Effector CD8-positive, alpha-beta T cell (primary cell): ENCODE data around the gene DACH2.
"Not testable (repeated sequence)": the region's sequence is repeated elsewhere in the genome, so short reads cannot be mapped to it uniquely, and the experiment has no call there.

Source experiments
- DNase-seq: peaks from one replicate; lab custom pipeline; 2025; lab: John Stamatoyannopoulos, UW
- total RNA-seq, 4 experiments: gene quantifications; one replicate each; lab custom pipeline; 2026; lab: John Stamatoyannopoulos, UW

DACH2 gene
- total RNA-seq = 0 reads per million in 4 experiments

DNA sequence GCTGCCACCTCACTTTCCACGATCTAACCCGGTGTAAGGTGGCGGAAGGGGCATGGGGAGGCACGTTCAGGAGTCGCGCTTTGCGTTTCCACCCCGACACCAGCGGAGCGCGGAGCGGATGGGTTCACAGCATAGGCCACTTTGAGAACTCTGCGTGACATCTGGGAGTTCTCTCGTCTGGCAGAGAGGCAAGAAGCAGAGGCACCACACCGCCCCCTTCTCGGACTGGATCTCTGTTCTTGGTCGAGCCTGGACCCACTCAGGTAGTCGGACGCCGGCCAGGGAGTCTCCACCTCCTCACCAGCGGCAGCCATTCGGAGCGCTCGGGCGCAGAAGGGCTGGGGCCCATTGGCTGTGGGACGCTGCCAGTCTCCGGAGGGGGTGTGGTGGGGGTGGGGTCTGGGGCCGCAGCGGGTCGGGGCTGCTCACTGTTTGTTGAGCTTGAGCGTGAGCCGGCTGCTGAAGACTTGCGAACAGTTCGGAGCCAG lies at the start of gene DACH2:
Gene DACH2, plus strand, starts transcription at position 428 of the 488 bp plus-strand sequence.
- DNase-seq = no peak

GRCh38 chrX:86102341-86102740 lies 45.9 kb upstream of the DACH2 start:
- DNase-seq = no peak

DNA sequence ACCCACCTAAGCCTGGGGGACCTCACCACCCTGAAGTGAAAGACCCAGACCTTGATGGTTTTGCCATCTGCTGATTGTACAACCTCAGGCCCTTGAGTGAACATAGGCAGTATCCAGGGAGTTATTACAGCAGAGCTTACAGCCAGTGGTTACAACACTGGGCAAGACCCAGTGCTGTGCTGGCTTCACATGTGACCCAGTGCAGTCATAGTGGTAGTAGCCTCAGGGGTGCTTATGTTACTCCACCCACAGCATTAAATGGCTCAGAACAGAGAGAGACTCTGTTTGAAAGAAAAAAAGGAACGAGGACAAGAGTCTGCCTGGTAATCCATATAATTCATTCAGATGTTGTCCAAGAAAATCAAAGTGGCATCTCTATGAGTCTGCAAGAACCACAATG lies 45.2 kb upstream of the DACH2 start:
- no peak for DNase-seq

GRCh38 chrX:86104526-86104925 lies 43.7 kb upstream of the DACH2 start:
- no peak for DNase-seq

GRCh38 chrX:86121916-86122315 lies 26.3 kb upstream of the DACH2 start:
- no peak for DNase-seq

DNA sequence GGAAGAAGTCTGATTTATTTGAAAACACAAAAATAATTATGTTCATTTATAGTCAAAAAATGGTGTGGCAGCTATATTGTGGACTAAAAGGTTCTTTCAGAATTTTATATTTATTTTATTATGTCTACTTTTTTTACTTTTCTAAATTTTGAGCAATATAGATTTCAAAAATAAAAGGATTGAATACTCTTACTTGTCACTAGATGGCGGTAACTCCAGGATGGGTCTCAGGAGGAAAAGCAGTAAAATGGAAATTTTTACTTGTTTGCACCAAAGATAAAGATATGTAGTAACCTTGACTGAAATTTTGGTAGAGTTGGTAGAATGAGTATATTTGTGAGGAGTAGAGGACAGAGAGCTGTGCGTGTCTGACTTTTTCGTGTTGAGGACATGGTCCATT lies 14.5 kb upstream of the DACH2 start:
- no peak for DNase-seq

- no peak for DNase-seq
Observed at GRCh38 chrX:86137071-86137470, 11.2 kb upstream of the DACH2 start.

GRCh38 chrX:86141786-86142185 lies 6.5 kb upstream of the DACH2 start:
- no peak for DNase-seq

- DNase-seq = no peak
Observed at GRCh38 chrX:86146102-86146501, 2.1 kb upstream of the DACH2 start.

- no peak for DNase-seq
Observed at GRCh38 chrX:86148594-86148993, 343 bp downstream of the DACH2 start.

- no peak for DNase-seq
Observed at GRCh38 chrX:86149119-86149518, 868 bp downstream of the DACH2 start.

DNA sequence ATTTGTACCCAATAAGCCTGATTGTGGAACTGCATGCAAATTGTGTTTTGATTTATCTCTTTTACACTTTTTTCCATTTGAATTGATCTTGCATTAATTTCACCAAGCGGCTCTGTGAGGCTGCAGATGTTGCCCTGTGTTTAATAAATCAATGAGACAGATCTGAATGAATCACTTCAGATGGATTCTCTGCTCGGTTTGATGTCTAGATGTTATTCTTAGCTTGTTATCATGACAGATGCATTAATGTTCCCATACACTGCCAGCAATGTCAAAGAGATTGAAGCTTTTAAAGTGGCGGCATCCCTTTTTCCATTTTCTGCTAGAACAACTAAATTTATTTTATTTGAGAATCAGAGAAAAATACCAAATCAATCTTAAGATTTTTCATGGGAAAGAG lies 6.3 kb downstream of the DACH2 start:
- DNase-seq = no peak

DNA sequence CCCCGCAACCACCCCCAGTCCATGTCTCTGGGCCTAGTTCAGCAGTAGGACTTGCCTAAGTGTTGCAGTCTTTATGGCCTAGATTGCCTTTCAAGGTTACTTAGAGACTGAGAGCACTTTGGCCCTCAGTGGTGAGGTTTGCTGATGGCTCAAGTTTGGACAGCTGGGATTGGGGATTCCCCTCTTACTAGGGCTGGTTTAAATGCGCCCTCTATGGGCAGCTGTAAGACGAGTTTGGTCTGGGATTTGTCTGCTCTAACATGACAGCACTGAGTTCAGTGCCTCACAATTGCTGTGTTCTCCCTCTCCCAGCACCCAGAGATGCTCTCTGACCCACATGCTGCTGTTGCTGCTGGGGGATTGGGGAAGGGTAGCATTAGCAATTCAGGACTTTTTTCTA lies 23.1 kb downstream of the DACH2 start:
- DNase-seq = no peak

DNA sequence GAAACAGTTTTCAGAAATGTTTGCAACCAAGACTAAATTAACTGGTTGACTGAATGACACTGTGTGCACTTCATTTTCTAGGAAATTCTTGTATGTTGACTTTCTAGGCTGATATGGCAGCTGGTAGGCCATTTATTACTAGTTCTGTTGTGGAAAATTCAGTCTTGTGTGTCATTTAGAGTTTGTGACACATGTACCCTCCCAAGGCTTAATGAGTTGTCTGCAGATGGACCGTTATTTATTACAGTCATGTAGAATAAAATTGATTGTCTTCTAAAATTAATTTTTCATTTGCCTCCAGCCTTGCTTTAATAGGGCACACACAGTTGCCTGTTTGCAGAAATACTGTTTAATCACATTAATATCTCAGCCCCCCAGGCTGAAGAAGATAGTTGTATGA lies 30.7 kb downstream of the DACH2 start:
- no peak for DNase-seq

GRCh38 chrX:86181325-86181724 lies 33.1 kb downstream of the DACH2 start:
- not testable (repeated sequence) for DNase-seq

- DNase-seq = no peak
Observed at GRCh38 chrX:86192827-86193226, 44.6 kb downstream of the DACH2 start.

DNA sequence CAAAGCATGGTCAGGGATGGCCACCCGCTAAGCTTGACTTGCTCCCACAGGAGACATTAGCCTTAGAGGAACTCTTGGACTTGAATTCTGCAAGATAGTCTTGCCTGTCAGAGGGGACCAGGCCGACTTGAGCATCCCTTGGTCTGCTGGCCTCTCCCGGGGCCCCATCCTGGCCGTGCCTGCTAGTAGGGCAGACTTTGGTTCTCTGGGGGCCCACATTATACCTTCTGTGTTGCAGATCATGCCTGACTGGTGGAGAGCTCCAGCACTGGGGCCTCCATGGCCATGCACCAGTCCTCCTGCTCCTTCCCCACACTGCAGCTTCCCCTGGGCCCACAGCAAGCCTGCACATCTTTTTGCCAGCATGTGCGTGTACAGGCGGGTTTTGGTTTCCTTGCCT lies 46.5 kb downstream of the DACH2 start:
- no peak for DNase-seq

DNA sequence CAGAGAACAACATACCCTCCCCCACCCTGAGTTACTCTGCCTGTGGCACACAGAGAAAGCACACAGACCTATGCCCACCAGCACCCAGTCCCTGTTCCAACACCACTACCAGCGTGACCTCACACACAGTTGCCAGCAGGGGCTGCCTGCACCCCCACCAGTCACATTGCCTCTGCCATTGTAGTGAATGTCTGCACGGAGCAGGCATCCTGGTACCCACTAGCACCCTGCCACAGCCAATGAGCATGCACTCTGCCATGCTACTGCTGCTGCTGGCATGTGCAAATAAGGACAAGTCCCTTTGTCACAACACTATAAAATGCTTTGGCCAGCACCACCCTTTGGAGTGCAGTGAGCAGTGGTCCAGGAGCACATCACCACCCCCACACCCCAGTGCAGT lies 47.1 kb downstream of the DACH2 start:
- DNase-seq = no peak

DNA sequence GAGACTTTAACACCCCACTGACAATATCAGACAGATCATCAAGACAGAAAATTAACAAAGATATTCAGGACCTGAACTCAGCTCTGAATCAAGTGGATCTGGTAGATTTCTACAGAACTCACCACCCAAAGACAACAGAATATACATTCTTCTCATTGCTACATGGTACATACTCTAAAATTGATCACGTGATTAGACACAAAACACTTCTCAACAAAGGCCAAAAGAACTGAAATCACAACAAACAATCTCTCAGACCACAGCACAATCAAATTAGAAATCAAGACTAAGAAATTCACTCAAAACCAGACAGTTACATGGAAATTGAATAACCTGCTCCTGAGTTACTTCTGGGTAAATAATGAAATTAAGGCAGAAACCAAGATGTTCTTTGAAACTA lies 49.6 kb downstream of the DACH2 start:
- no peak for DNase-seq

DNA sequence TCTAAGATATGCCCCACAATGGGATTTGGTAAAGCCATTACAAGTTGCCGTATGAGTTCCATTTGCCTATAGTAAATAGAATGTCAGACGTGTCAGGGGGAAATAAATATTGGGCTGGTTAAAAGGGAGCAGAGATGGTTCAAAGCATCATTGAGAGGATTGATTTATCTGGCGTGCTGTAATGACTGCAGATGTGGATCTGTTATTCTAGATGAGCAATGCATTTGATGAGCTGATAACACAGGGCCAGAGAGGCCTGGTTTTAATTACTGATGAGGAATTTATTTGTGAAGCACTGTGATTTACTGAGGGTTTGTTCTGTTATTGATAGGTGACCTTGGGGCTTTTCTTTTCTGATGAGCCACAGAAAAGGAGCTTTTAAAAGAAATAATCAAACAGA lies 62.5 kb downstream of the DACH2 start:
- DNase-seq = no peak

GRCh38 chrX:86215260-86215659 lies 67.0 kb downstream of the DACH2 start:
- DNase-seq = no peak

DNA sequence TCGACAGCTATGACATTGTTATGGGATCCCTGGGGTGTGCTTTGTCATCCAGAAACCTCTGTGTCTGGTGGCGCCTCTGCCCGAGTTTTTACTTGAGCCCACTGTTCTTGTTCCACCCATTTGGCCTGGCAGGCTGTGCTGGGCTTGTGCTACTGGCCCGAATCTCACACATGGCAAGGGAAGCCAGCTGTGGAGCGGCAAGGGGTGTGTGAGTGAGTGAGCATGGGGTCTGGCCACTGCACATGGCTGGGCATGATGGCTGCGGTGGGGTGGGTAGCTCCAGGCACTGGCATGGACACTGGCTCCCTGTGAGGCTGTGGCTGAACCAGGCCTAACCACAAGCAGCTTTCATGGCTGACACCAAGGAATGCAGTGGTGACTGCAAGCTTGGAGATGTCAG lies 89.2 kb downstream of the DACH2 start:
- no peak for DNase-seq

DNA sequence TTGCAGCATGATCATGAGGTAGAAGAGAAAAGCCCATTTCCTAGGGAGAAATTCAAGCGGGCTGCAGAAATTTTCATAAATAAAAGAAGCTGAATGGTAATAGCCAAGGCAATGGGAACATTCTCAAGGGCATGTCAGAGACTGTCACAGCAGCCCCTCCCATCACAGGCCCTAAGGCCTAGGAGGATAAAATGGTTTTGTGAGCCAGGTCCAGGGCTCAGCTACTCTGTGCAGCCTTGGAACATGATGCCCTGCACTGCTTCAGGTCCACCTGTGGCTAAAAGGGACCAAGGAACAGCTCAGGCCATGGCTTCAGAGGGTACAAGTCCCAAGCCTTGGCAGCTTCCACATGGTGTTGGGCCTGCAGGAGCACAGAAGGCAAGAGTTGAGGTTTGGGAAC lies 93.3 kb downstream of the DACH2 start:
- DNase-seq = no peak

- no peak for DNase-seq
Observed at GRCh38 chrX:86263526-86263925, 115.3 kb downstream of the DACH2 start.

DNA sequence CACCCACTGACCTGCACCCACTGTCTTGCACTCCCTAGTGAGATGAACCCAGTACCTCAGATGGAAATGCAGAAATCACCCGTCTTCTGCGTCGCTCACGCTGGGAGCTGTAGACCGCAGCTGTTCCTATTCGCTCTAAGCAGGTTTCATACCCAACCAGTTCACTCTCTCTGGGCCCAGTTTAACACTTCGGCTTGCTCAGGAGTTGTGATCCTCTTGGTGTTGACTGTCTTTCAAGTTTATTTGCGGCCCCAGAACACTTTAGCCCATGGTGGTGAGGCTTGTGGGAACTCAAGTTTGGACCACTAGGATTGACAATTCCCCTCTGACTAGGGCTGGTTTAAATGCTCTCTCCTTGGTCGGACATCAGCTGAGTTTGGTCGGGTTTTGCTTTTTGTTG lies 147.0 kb downstream of the DACH2 start:
- DNase-seq = no peak
